RKO (cell line): ENCODE measurements around the gene MGMT.

Experiments used
- DNase-seq: peaks from one replicate; pipeline ENCODE4 v3.0.0-alpha.2; 2016; ENCODE audit warnings: low spot score

Gene MGMT

GRCh38 chr10:129521161-129522025 lies 54.4 kb downstream of the MGMT start:
- DNase-seq, result no peak

DNA sequence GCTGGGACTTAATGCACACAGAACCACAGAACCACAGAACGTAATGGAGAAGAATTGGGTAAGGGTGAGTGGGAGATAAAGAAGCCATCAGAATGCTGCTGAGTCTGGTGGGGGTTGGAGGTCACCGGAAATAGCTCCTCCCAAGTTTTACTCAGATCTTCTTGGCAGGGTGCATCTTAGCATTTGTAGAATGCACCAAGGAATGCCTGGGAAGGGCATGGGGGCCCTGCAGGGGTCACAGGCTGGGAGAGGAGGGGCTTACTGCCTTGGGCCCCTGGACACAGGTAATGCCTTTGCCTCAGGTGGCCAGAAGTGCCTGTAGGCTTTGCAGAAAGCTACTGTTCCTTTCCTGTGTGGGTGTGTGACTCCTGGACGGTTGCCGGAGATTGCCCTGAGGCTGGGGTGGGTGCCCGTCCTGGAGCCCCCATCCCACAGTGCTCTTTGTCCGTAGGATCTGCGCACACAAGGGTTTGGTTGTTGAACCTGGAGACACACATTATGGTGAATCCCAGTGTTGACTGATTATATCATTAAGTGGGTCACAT lies 55.1 kb downstream of the MGMT start:
- no peak for DNase-seq

DNA sequence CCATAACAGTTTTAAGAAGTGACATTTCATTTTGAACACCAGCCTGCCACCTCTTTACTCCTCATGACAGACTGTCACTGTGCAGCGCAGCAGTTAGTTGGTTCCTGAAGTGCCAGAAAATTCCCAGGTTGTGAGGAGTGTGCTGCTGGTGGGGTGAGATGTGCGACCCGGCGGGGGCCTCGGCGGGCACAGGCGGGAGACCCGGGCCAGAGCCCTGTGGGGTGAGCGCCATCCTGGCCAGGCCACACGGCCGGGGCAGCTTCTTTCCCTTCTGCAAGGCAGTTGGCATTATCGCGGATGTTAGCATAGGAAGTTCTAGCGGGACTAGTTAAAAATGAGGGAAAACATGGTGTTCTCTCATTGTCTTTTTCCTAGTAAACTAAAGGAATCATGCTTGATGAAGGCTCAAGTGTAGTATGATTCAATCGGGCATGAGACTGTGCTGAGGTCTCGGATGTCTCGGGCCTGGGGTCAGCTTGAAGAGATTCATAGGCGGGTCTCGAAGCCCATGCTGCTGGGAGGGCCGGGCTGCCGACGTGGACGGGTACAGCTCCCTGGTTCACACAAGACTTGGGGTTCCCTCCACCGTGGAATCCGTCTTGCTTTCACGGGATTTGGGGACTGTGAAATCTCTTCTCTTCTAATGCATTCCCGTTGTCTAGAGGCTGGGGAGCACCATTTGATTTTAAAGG lies 56.1 kb downstream of the MGMT start:
- DNase-seq, result no peak

DNA sequence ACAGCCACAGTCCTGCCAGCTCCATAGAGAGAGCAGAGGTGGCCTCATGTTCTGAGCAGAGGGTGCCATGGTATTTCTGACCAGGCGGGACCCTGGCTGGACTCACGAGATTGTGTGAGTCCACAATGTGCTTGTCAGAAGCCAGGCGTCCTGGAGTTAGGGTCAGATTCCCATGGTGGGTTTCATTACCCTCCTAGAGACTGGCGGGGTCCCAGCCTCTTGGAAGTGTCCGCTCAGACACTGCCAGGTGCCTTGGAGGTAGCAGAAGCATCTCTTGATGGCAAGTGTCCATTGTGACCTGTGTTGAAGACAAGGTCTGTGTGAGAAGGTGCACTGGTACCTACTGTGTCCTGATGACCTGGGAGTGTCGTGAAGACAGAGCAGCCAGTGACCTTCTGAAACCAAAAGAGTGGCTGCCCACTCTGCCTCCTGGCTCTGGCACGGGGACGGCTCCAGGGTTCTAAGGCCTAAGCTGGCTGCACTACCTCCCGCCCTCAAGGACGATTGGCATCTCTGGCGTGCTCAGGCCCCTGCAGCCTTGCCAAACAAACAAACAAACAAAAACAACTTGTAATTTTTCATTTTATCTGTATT lies 56.8 kb downstream of the MGMT start:
- DNase-seq, result no peak

DNA sequence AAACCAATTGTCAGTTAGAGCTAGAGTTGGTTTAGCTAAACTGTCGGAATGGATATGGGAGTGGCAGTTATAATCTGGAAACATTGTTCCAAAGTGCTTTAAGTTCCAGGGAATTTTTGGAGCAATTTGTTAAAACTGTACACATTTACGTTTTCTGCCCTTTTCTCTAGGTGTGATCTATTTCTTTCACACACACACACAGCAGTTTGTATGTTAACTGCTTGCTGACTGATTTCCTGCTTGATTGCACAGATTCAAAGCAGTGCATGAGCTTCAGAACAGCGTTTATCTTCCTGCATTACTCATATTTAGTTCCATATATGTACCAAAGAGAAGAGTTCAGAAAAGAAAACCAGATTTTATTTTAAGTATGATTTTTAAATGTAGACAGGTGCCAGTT lies 57.9 kb downstream of the MGMT start:
- no peak for DNase-seq

DNA sequence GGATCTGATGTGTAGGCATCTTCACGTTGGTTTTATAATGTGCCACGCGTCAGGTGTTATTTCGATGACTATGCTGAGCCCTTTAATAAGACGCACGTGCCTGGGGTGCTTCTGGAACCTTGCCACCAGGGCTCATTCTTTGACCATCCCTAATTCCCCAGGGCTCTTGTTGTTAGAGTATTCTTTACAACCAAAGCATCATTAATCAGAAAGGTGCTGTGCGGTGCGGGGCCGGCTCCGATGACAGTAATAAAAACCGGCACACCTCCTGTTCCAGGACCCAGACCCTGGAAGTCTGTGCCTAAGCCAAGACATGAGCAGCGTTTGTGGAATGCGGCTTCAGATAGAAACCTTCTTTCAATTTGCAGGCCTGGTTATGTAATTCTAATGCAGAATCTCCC lies 58.4 kb downstream of the MGMT start:
- DNase-seq, result no peak

DNA sequence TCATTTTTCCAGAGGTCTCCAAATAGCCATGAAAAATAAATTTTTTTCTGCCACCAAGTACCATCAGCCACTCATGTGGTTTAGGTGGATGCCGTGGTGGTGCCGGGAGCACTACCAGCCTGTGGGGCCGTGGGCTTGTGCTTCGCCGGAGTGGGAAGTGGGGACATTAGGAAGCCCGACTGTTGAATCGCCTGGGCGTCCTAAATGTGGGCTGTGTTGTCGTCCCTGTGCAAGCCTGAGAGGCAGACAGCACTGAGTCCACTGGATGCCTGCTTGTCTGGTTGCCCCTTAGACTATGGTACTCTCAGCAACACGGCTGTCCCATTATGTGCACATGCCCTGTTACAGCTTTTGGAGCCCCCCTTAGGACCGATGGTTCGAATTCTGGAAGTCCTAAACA lies 59.9 kb downstream of the MGMT start:
- no peak for DNase-seq

DNA sequence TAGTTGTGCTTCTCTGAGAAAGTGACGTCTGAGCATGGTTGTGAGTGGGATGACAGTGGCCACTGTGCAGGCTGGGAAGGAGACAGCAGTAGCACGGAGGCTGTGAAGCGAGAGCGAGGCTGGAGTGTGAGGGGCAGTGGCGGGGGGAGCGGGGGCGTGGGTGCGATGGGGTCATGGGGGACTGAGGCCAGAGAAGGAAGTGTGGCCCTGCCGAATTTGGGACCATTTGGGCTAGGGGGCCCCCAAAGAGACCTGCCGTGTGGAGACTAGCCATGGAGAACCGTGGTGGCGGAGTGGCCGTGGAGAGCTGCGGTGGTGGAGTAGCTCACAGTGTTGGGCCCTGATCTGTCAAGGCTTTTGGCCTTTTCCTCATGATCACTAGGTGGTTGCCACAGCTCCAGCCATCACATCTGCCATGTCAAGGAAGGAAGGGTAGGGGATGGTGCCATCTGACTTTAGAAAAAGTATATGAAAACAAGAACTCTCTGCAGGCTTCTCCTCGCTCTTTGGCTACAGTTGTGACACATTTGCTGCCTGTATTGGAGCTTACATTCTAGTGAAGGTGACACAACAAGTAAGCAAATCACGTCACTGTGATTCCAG lies 61.4 kb downstream of the MGMT start:
- no peak for DNase-seq

DNA sequence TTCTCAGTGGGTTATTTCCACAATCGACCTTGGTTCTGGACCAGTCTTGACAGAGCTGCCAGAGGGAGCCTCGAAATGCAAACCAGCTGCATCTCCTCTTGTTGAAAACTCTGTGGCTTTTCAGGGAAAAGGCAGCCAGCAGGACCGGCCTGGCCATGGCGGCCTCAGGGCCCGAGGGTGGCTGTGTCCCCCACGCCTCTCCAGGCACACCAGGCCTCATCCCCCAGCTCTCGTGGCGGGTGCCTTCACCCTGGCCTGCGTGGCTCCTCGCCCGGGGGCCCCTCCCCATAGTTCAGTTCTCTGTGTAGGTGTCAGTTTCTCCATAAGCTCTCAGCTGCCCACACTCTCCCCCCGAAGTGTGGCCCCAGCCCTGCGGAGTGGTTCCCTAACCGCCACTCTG lies 63.5 kb downstream of the MGMT start:
- no peak for DNase-seq

DNA sequence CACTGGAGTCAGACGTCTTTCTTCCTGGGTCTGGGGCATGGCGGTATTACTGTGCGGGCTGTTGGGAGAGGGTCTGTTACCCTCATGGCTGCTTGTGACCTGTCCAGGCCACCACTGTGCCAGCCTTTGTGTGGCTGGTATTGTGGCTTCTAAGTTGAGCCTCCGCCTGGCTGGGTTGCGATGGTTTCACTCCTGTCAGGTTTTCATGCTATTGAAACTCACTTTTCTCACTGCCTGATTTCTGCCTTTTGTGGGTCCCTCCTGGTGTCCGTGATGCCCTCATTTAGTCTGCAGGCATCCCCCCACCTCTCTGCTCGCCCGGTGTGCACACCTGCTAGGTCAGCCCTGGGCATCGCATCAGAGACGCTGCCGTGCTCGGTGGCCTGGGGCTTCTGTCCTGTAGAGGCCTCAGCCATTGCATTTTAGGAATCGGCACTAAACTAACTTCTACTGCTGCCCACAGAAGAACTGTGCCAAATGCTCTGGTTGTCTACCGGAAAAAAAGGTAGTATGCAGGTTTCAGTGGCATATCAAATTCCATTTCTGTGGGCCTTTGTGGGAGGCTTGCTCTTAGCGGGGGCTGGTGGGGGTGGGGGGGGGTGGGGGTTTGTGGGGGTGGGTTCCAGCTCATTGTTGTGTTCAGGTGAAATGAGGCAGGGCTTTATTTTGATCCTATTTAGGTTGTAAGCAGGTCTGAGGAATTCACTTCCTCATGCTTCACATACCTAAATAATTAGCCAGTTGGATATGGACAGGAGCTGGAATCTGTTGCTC lies 64.3 kb downstream of the MGMT start:
- DNase-seq, result no peak

- no peak for DNase-seq
Observed at GRCh38 chr10:129531969-129532660, 65.1 kb downstream of the MGMT start.

DNA sequence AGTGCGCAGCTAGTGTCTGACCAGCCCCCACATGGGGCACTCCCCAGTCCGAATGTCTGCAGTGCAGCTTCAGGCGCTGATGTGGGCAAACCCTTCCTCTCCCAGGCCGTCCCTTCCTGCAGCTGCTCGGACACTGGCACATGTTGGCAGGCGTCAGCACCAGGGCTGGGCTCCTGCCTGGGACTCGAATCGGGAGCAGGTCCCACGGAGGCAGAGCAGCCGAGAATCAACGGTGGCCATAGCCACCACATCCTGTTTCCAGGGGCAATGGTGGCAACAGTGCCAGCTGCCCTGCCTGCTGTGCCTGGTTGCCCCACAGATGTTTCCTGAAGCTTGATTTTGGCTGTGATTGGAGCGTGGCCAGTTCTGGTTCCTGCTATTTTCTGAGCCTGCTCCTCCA lies 65.8 kb downstream of the MGMT start:
- no peak for DNase-seq

DNA sequence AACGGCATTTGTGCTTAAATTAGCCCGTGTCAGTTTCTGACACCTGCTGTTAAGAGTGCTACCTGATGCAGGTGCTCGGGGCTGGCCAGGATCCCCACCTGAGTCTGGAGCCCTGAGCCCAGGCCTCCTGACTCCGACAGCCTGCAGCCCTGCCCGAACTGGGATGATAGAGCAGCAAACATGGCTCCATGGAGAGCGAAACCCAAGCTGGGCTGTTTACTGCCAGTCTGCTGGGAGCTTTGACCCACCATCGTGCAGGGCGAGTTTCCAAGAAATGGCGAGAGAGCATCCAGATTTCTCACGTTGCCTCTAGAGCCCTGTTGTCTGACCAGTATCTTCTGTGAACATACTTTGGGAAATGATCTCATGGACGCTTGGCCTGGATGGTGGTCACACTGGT lies 66.2 kb downstream of the MGMT start:
- DNase-seq, result no peak

DNA sequence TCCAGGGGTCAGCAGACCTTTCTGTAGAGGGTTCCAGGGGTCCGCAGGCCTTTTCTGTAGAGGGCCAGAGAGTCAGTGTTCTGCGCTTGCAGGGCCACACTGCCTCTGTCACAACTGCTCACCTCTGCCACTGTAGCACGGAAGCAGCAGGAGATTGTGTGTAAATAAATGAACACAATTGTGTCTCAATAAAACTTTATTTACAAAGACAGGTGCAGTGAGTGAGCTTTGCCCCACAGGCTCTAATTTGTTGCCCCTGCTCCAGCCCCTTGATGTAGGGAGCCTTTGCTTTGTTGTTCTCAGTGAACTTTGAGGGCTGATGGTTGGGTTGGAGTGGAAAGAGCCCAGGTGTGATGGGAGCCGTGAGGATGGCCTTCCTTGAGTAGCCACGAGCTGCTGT lies 67.8 kb downstream of the MGMT start:
- no peak for DNase-seq

DNA sequence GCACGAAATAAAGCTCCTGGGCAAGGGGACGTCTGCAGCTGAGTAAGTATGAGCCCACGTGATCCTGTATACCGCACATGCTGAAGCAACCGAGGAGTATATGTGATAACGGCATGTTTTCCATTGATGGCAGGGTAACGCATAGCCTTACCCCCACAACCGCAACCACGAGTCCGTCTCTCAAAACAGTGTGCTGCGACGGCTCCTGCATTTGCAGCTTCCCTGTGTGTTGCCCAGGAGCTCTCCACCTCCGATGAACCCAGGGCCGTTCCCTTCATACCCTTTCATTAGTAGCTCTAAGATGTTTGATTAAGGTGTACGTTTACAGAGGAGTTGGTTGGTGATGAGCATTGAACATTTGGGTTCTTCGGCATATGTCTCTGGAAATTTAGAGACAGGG lies 69.3 kb downstream of the MGMT start:
- DNase-seq, result no peak

- no peak for DNase-seq
Observed at GRCh38 chr10:129537151-129537550, 70.1 kb downstream of the MGMT start.

- no peak for DNase-seq
Observed at GRCh38 chr10:129538236-129538635, 71.2 kb downstream of the MGMT start.

DNA sequence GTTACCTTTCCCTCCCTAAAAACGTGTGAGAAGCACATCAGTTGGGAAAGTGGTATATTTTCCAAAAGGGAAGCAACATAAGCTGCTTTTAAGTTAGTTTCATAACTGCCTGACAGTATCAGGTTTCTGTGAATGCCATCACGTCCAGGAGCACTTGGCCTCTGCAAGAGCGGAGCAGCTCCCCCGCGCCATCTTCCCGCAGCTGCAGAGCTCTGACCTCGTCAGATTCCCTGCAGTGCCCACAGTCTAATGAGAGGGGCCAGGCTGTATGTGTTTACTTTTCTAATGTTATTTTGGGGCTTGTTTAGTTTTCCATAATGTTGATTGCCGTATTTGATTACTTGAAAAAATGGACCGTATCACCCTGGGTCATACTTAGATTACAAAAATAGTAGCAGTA lies 74.2 kb downstream of the MGMT start:
- DNase-seq, result no peak

DNA sequence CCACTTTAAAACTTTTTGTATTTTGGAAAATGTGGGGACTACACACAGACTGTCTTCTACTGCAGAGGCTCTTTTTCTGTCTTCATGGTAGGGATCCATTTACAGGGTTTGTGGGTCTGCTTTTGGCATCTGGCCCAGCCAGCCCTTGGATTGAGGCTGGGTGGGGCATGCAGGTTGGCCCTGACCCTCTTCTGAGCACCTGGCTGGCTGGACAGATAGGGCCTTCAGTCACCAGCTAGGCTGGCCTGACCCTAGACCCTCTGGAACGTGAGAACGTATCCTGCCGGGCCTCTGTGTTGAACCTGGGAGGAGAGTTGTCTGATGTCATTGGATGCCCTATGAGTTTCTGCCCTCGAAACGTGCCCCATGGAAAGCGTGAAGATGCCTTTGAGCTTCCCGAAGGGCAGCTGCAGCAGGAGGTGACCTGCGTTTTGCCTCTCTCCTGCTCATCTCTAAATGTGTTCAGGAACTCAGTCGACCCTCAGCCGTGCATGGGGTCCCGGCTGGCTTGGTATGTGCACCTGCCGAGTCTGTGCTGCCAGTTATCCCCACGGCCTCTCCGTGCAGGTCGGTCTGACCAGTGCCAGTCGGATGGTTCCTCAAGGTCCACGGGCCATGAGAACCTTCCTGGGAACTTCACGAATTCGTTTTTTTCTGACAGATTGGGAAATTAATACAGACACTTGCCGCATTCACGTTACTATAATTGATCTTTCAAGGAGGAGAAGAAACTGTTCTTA lies 74.9 kb downstream of the MGMT start:
- no peak for DNase-seq

GRCh38 chr10:129542589-129542988 lies 75.5 kb downstream of the MGMT start:
- no peak for DNase-seq
